Neural progenitor cell (in vitro differentiated cells): Measurements from ENCODE around the gene STK10. TPM values are rescaled to one million over a fixed set of nuclear protein-coding genes. Genes with fewer than 3 reads are reported as not detected.

Experiments
- DNase-seq: peaks from one replicate; pipeline ENCODE4 v3.0.0-alpha.2; 2016; ENCODE audit warnings: low spot score
- H2AFZ ChIP-seq: fragments of 200-600 bp; sonication (generic); replicated peaks from 2 replicates; pipeline ENCODE4 v1.6.1; 2016; ENCODE audit warnings: antibody characterized with exemption
- H3F3A ChIP-seq: fragments of 200-600 bp; sonication (generic); 2 replicates; pipeline ENCODE4 v1.6.1; 2016; ENCODE audit warnings: antibody characterized with exemption, low read depth
- H3K27ac ChIP-seq: fragments of 200-600 bp; sonication (generic); 2 replicates; pipeline ENCODE4 v1.5.1; 2016; ENCODE audit warnings: mild to moderate bottlenecking
- H3K27me3 ChIP-seq: fragments of 200-600 bp; sonication (generic); 2 replicates; pipeline ENCODE4 v1.6.1; 2016; ENCODE audit warnings: mild to moderate bottlenecking, moderate library complexity
- H3K36me3 ChIP-seq: fragments of 200-600 bp; sonication (generic); 2 replicates; pipeline ENCODE4 v1.5.1; 2016
- H3K4me1 ChIP-seq: fragments of 200-600 bp; sonication (generic); 2 replicates; pipeline ENCODE4 v1.6.1; 2016; ENCODE audit warnings: mixed run types
- H3K4me2 ChIP-seq: fragments of 200-600 bp; sonication (generic); 2 replicates; pipeline ENCODE4 v1.6.1; 2016
- H3K4me3 ChIP-seq: fragments of 200-600 bp; sonication (generic); 2 replicates; pipeline ENCODE4 v1.5.1; 2016
- H3K79me2 ChIP-seq: fragments of 200-600 bp; sonication (generic); 2 replicates; pipeline ENCODE4 v1.6.1; 2016; ENCODE audit warnings: low read depth
- H3K9ac ChIP-seq: fragments of 200-600 bp; sonication (generic); 2 replicates; pipeline ENCODE4 v1.6.1; 2016
- H3K9me3 ChIP-seq: fragments of 200-600 bp; sonication (generic); 2 replicates; pipeline ENCODE4 v1.5.1; 2016; ENCODE audit warnings: low read depth
- H4K20me1 ChIP-seq: fragments of 200-600 bp; sonication (generic); 2 replicates; pipeline ENCODE4 v1.6.1; 2016; ENCODE audit warnings: low read depth
- H3K27ac Mint-ChIP-seq: 3 replicates; pipeline ENCODE4 v1.8.0; 2021; ENCODE audit warnings: mixed read lengths
- H3K27me3 Mint-ChIP-seq: 2 replicates; pipeline ENCODE4 v1.8.0; 2022; ENCODE audit warnings: low read depth, mild to moderate bottlenecking, inconsistent platforms, moderate library complexity, mixed read lengths; ENCODE audit not compliant: insufficient read depth
- H3K36me3 Mint-ChIP-seq: 3 replicates; pipeline ENCODE4 v1.8.0; 2021; ENCODE audit warnings: mixed read lengths
- H3K4me1 Mint-ChIP-seq: 3 replicates; pipeline ENCODE4 v1.8.0; 2021; ENCODE audit warnings: mixed read lengths
- H3K4me3 Mint-ChIP-seq: 3 replicates; pipeline ENCODE4 v1.8.0; 2021; ENCODE audit warnings: mild to moderate bottlenecking, moderate library complexity, mixed read lengths
- H3K9me3 Mint-ChIP-seq: 3 replicates; pipeline ENCODE4 v1.8.0; 2020; ENCODE audit warnings: mixed read lengths
- CTCF ChIP-seq: fragments of 200-600 bp; sonication (generic); IDR thresholded peaks from 2 replicates; pipeline ENCODE4 v1.5.1; 2017; ENCODE audit warnings: antibody characterized with exemption, mild to moderate bottlenecking
- EZH2 ChIP-seq: fragments of 200-600 bp; sonication (generic); IDR thresholded peaks from 2 replicates; pipeline ENCODE4 v1.6.1; 2017; ENCODE audit warnings: antibody characterized with exemption, mild to moderate bottlenecking, moderate library complexity
- EZH2phosphoT487 ChIP-seq: fragments of 200-600 bp; sonication (generic); IDR thresholded peaks from 2 replicates; pipeline ENCODE4 v1.6.1; 2017; ENCODE audit warnings: antibody characterized with exemption
- total RNA-seq: library from RNA; depleted of rRNA; stranded (reverse); fragments of >200 nt; gene quantifications from 2 replicates; pipeline ENCODE4 v1.2.3, GENCODE V29; 2015; ENCODE audit warnings: low replicate concordance

The STK10 gene
- total RNA-seq, 1 donor from 2014 or later: 4.4 TPM

- Histone ChIP-seq H3K79me2 (peaks cover 92% of the 10 kb centered on the region), H3K4me3 (no peak overlapping the region)
- H3K9me3 Mint-ChIP-seq: no peaks in the 10 kb centered on the region
These were observed 185.7 kb downstream of the STK10 start for GRCh38 chr5:172002310-172002709.

GRCh38 chr5:171999877-172000276 is 188.1 kb downstream of the STK10 start:
- H3K4me3 ChIP-seq: no peak overlapping the region
- peaks cover 56% of the 10 kb centered on the region for H3K4me1 ChIP-seq
- H3K36me3 Mint-ChIP-seq: peaks cover 26% of the 10 kb centered on the region
- no peaks in the 10 kb centered on the region for H3K27me3 ChIP-seq
- DNase-seq: no peak
- no peaks in the 10 kb centered on the region for H3K9me3 ChIP-seq
- peaks cover 22% of the 10 kb centered on the region for H3F3A ChIP-seq
- H3K27ac ChIP-seq: peak overlapping the region; percentile 17
- no peaks in the 10 kb centered on the region for H3K36me3 ChIP-seq
- no peaks in the 10 kb centered on the region for H3K9me3 Mint-ChIP-seq
- no peak overlapping the region for H2AFZ ChIP-seq
- peak overlapping the region; percentile 39 for H3K4me2 ChIP-seq
- H4K20me1 ChIP-seq: peaks cover 92% of the 10 kb centered on the region
- H3K9ac ChIP-seq: no peak overlapping the region
- TF ChIP-seq EZH2phosphoT487 (no peak), CTCF (no peak), EZH2 (no peak)
- peaks cover 100% of the 10 kb centered on the region for H3K79me2 ChIP-seq
- H3K27ac Mint-ChIP-seq: no peak overlapping the region
- no peaks in the 10 kb centered on the region for H3K27me3 Mint-ChIP-seq
- H3K4me3 Mint-ChIP-seq: no peak overlapping the region
- H3K4me1 Mint-ChIP-seq: peaks cover 18% of the 10 kb centered on the region

More at GRCh38 chr5:172002310-172002709, 185.7 kb downstream of the STK10 start:
- peaks cover 2% of the 10 kb centered on the region for H3K27me3 Mint-ChIP-seq
- no peak overlapping the region for H3K27ac Mint-ChIP-seq
- peaks cover 11% of the 10 kb centered on the region for H3K36me3 Mint-ChIP-seq
- no peak overlapping the region for H3K9ac ChIP-seq
- DNase-seq: peak; percentile 57
- peaks cover 56% of the 10 kb centered on the region for H3K4me1 ChIP-seq
- peaks cover 42% of the 10 kb centered on the region for H3F3A ChIP-seq
- H4K20me1 ChIP-seq: peaks cover 80% of the 10 kb centered on the region
- H3K9me3 ChIP-seq: no peaks in the 10 kb centered on the region
- H3K4me2 ChIP-seq: no peak overlapping the region
- no peak for TF ChIP-seq EZH2phosphoT487
- TF ChIP-seq CTCF: peak; percentile 65
- no peaks in the 10 kb centered on the region for H3K36me3 ChIP-seq
- peaks cover 22% of the 10 kb centered on the region for H3K4me1 Mint-ChIP-seq
- no peak overlapping the region for H3K4me3 Mint-ChIP-seq
- no peak overlapping the region for H3K27ac ChIP-seq
- H2AFZ ChIP-seq: no peak overlapping the region
- H3K27me3 ChIP-seq: no peaks in the 10 kb centered on the region

- DNase-seq: no peak
- Mint-ChIP-seq H3K27ac (no peak overlapping the region), H3K36me3 (peaks cover 29% of the 10 kb centered on the region), H3K4me3 (no peak overlapping the region), H3K9me3 (no peaks in the 10 kb centered on the region), H3K27me3 (no peaks in the 10 kb centered on the region), H3K4me1 (peaks cover 14% of the 10 kb centered on the region)
- H3K4me1 ChIP-seq: peaks cover 48% of the 10 kb centered on the region
- H3K4me3 ChIP-seq: no peak overlapping the region
- no peak overlapping the region for H2AFZ ChIP-seq
- peaks cover 100% of the 10 kb centered on the region for H3K79me2 ChIP-seq
- no peak overlapping the region for H3K27ac ChIP-seq
- no peaks in the 10 kb centered on the region for H3K27me3 ChIP-seq
- H3F3A ChIP-seq: peaks cover 22% of the 10 kb centered on the region
- peaks cover 91% of the 10 kb centered on the region for H4K20me1 ChIP-seq
- no peaks in the 10 kb centered on the region for H3K36me3 ChIP-seq
- TF ChIP-seq CTCF: no peak
- no peak overlapping the region for H3K9ac ChIP-seq
- no peaks in the 10 kb centered on the region for H3K9me3 ChIP-seq
- peak overlapping the region; percentile 39 for H3K4me2 ChIP-seq
These were observed 188.9 kb downstream of the STK10 start for GRCh38 chr5:171999100-171999499.
